ENCODE results near the gene PEX10.
"Not testable (repeated sequence)": the region's sequence is repeated elsewhere in the genome, so short reads cannot be mapped to it uniquely, and the experiment has no call there.

PEX10 gene

DNA sequence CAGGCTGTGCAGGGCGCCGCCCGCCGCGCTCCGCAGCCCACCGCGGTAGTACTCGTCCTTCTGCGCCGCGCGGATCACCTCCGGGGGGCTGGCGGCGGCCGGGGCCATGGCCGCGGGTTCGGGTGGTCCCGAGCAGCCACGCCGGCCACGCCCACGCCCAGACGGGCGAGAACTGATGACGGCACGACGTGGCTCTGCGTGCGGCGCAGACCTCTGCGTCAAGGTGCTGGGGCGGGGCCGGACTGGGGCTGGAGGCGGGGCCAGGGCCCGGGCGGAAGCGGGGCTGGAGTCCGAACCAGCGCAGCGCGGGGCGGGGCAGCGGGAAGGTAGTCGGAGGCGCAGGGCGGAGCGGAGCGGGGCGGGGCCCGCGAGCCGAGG lies at the start of gene PEX10:
TSS of gene PEX10 (minus strand) at position 170 of the 378 bp plus-strand sequence. CDS start at position 108, 62 bp downstream.
- peak; percentile 72 for DNase-seq (ENCODE audit: low read depth)
- peak within 1 kb of the TSS; percentile 80 for H3K4me3 ChIP-seq (ENCODE audit: low read depth, low read length)
- TF ChIP-seq, protein P1, sequence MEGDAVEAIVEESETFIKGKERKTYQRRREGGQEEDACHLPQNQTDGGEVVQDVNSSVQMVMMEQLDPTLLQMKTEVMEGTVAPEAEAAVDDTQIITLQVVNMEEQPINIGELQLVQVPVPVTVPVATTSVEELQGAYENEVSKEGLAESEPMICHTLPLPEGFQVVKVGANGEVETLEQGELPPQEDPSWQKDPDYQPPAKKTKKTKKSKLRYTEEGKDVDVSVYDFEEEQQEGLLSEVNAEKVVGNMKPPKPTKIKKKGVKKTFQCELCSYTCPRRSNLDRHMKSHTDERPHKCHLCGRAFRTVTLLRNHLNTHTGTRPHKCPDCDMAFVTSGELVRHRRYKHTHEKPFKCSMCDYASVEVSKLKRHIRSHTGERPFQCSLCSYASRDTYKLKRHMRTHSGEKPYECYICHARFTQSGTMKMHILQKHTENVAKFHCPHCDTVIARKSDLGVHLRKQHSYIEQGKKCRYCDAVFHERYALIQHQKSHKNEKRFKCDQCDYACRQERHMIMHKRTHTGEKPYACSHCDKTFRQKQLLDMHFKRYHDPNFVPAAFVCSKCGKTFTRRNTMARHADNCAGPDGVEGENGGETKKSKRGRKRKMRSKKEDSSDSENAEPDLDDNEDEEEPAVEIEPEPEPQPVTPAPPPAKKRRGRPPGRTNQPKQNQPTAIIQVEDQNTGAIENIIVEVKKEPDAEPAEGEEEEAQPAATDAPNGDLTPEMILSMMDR (IDR thresholded peaks at IDR 0.05; ENCODE audit: control insufficient read depth, extremely low read depth, insufficient read depth), result no peak

DNA sequence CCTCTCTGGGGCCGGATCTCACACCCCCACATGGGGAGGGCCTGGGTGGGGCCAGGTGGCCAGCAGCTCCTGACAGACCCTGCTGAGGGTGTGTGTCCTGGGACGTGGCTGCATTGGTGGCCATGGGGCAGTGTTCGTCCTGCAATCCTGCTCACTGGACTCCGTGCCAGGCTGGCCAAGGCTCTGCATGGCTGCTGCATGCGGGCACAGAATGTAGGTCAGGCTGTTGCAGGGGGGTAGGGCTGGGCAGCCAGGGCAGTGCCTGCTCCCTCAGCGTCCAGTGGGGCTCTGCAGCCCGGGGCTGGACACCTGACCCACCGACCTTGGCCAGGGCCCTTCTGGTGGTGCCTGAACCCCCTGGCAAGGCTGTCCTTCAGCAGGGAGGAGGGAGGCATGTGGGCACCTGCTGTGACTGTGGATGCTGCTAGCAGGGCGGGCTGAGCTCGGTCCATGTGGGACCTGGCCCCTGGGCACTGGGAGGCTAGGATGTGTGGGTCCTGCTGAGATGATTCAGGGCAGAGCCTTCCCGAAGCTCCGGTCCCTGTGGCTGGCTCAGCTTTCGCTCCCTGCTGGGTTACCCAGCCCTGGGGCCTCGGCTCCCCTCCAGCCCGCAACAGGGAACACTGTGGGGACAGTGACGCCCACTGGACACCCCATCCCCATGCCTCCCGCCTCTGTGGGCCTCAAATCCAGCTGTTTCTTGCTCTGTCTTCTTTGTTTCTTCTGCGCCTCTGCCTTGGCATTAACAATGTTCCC lies 48.8 kb upstream of the PEX10 start:
- no peak for DNase-seq (ENCODE audit: low read depth)
- H3K4me3 ChIP-seq (ENCODE audit: low read depth, low read length), result no peak overlapping the region
- TF ChIP-seq, protein P1 (IDR thresholded peaks at IDR 0.05; ENCODE audit: control insufficient read depth, extremely low read depth, insufficient read depth), result no peak

DNA sequence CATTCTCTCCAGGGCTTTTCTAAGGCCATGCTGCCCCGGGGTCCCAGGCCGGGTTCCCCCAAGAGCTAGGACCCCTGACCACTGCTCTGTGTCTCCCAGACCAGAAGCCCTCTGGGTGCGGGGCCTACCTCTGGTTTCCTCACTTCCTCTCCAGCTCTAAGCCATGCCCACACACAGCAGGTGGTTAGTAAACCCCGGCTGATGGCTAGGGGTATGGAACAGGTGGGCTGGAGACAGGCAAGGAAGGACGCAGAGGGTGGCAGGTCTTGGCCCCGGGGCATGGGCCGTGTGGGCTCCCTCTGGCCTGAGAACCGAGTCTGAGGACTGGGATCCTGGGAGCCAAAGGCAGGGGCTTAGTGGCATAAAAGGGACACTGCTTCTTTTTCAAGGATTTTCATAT lies 47.8 kb upstream of the PEX10 start:
- DNase-seq (ENCODE audit: low read depth), result no peak
- no peak overlapping the region for H3K4me3 ChIP-seq (ENCODE audit: low read depth, low read length)
- TF ChIP-seq, protein P1 (IDR thresholded peaks at IDR 0.05; ENCODE audit: control insufficient read depth, extremely low read depth, insufficient read depth), result no peak

DNA sequence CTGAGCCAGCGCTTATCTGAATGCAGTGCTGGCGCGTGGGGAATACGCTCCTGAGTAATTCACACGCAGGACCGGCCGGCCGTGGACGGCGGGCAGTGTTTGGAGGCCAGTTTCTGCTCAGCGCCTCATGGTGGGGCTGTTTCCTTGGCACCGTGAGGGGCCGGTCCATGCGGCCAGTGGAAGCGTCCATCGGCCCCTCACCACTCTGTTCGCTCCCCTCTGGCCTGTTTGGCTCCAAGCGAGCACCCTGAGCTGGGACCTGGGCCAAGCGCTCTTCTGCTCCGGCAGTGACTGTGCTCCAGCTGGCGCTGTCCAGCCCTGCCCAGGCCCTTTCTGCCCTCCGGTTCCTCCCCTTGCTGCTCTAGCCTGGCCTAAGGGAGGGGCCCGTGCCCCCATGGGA lies 47.4 kb upstream of the PEX10 start:
- peak; percentile 39 for DNase-seq (ENCODE audit: low read depth)
- TF ChIP-seq, protein P1 (IDR thresholded peaks at IDR 0.05; ENCODE audit: control insufficient read depth, extremely low read depth, insufficient read depth), result peak; percentile 6; the same call in 1 of the 2 replicates
- no peak overlapping the region for H3K4me3 ChIP-seq (ENCODE audit: low read depth, low read length)

DNA sequence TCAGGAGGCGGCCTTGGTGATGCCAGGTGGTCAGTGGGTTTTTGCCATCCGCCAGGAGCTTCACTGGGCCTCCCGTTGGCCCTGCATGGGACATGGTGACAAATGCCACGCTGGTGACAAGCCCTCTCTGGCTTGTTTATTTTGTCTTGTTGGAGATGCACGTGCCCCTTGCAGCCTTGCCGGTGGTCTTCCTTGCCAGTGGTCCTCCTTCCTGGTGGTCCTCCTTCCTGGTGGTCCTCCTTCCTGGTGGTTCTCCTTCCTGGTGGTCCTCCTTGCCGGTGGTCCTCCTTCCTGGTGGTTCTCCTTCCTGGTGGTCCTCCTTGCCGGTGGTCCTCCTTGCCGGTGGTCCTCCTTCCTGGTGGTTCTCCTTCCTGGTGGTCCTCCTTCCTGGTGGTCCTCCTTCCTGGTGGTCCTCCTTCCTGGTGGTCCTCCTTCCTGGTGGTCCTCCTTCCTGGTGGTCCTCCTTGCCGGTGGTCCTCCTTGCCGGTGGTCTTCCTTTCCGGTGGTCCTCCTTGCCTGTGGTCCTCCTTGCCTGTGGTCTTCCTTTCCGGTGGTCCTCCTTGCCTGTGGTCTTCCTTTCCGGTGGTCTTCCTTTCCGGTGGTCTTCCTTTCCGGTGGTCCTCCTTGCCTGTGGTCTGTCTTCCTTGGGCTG lies 46.9 kb upstream of the PEX10 start:
- DNase-seq (ENCODE audit: low read depth); H3K4me3 ChIP-seq (ENCODE audit: low read depth, low read length): not testable (repeated sequence)

DNA sequence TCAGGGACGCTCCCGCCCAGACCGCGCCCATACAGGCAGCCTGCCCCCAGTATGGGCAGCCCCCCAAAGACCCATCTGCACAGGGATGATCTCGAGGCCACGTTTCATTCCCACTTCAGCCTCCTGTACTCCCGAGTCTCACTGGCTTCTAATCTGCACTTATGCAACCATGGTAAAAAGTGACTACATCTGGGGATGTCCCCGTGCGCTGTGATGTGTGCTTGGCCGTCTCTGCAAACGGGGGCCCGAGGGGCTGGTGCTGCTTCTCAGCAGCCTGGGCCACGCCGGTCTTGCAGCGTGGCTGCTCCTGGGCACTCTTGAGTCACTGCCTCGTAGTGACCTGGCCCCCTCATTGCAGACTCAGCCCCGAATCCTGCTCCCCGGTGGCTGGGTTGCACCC lies 46.3 kb upstream of the PEX10 start:
- TF ChIP-seq, protein P1 (IDR thresholded peaks at IDR 0.05; ENCODE audit: control insufficient read depth, extremely low read depth, insufficient read depth), result no peak
- no peak for DNase-seq (ENCODE audit: low read depth)

DNA sequence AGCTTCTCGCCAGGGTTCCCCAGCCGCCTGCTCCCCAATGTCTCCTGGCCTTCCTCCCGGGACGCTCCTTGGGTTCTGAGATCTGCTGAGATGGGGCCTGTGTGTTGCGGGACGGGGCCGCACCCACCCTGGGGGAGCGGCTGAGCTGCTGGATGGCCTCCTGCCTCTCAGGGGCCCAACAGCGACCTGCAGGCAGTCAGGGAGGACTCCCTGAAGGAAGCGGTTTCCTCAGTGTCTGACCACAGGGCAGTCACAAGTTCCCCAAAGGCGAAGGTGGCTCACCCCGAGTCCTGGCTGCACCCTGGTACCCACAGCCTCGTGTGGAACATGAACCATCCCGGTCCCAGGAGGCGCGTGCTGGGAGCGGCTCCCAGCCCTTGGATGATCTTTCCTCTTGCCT lies 45.1 kb upstream of the PEX10 start:
- TF ChIP-seq, protein P1 (IDR thresholded peaks at IDR 0.05; ENCODE audit: control insufficient read depth, extremely low read depth, insufficient read depth), result no peak
- no peak for DNase-seq (ENCODE audit: low read depth)
- H3K4me3 ChIP-seq (ENCODE audit: low read depth, low read length), result no peak overlapping the region

More for the DNA sequence above, 46.3 kb upstream of the PEX10 start:
- no peak overlapping the region for H3K4me3 ChIP-seq (ENCODE audit: low read depth, low read length)
